SKM-1 (cell line): ENCODE measurements around the gene NPIPA7.
"Not testable (repeated sequence)": the region's sequence is repeated elsewhere in the genome, so short reads cannot be mapped to it uniquely, and the experiment has no call there.

ENCODE experiments used
- DNase-seq: peaks from one replicate; lab custom pipeline; 2025; ENCODE audit not compliant: unreplicated experiment; lab: John Stamatoyannopoulos, UW

Gene NPIPA7

GRCh38 chr16:16378840-16379239 is at the start of gene NPIPA7:
TSS of gene NPIPA7 (plus strand) at chr16:16379140. CDS start at chr16:16379245, 105 bp downstream.
- not testable (repeated sequence) for DNase-seq

- not testable (repeated sequence) for DNase-seq
Measured at GRCh38 chr16:16331466-16331865, 47.5 kb upstream of the NPIPA7 start.

GRCh38 chr16:16357556-16357955 is 21.4 kb upstream of the NPIPA7 start:
- DNase-seq = not testable (repeated sequence)

- DNase-seq = not testable (repeated sequence)
Measured at GRCh38 chr16:16358539-16359240, 20.2 kb upstream of the NPIPA7 start.

- not testable (repeated sequence) for DNase-seq
Measured at GRCh38 chr16:16363595-16363994, 15.3 kb upstream of the NPIPA7 start.

- DNase-seq = not testable (repeated sequence)
Measured at GRCh38 chr16:16364100-16364499, 14.8 kb upstream of the NPIPA7 start.

GRCh38 chr16:16364701-16365100 is 14.2 kb upstream of the NPIPA7 start:
- DNase-seq = not testable (repeated sequence)

GRCh38 chr16:16365319-16365718 is 13.6 kb upstream of the NPIPA7 start:
- DNase-seq = not testable (repeated sequence)

- DNase-seq = not testable (repeated sequence)
Measured at GRCh38 chr16:16365851-16366250, 13.1 kb upstream of the NPIPA7 start.

- DNase-seq = not testable (repeated sequence)
Measured at GRCh38 chr16:16366552-16367284, 12.2 kb upstream of the NPIPA7 start.

GRCh38 chr16:16367285-16367628 is 11.7 kb upstream of the NPIPA7 start:
- not testable (repeated sequence) for DNase-seq

GRCh38 chr16:16369081-16369856 is 9.7 kb upstream of the NPIPA7 start:
- not testable (repeated sequence) for DNase-seq

- not testable (repeated sequence) for DNase-seq
Measured at GRCh38 chr16:16371136-16371735, 7.7 kb upstream of the NPIPA7 start.

- not testable (repeated sequence) for DNase-seq
Measured at GRCh38 chr16:16374192-16374591, 4.7 kb upstream of the NPIPA7 start.

- not testable (repeated sequence) for DNase-seq
Measured at GRCh38 chr16:16399685-16400084, 20.7 kb downstream of the NPIPA7 start.

- DNase-seq = not testable (repeated sequence)
Measured at GRCh38 chr16:16402333-16402732, 23.4 kb downstream of the NPIPA7 start.

GRCh38 chr16:16404283-16404682 is 25.3 kb downstream of the NPIPA7 start:
- DNase-seq = not testable (repeated sequence)

- not testable (repeated sequence) for DNase-seq
Measured at GRCh38 chr16:16405421-16405820, 26.5 kb downstream of the NPIPA7 start.

GRCh38 chr16:16408430-16408829 is 29.5 kb downstream of the NPIPA7 start:
- DNase-seq = not testable (repeated sequence)

- DNase-seq = not testable (repeated sequence)
Measured at GRCh38 chr16:16413773-16414172, 34.8 kb downstream of the NPIPA7 start.

- not testable (repeated sequence) for DNase-seq
Measured at GRCh38 chr16:16417071-16417470, 38.1 kb downstream of the NPIPA7 start.
